Natural killer cell (primary cell): Measurements from ENCODE around the gene TRIM4. TPM values are rescaled to one million over a fixed set of nuclear protein-coding genes. Genes with fewer than 3 reads are reported as not detected.

Experiments used
- ATAC-seq, 3 donors: fragments of 150-1000 bp in 2 of 3; fragments of 200-7000 bp in 1 of 3; cut with Tn5 transposase; 1 replicate in 1 of 3; 2 replicates in 2 of 3; pipeline ENCODE4 v1.10.0; 2021; ENCODE audit warnings: mild to moderate bottlenecking in 2 of 3, moderate library complexity in 2 of 3
- DNase-seq, 2 donors: peaks; one replicate each; pipeline versions ENCODE4 v3.0.0 to v3.0.0-alpha.2; 2013 to 2021; ENCODE audit warnings: mixed read lengths in 1 of 2
- H3K27ac ChIP-seq: one replicate; pipeline ENCODE4 v1.5.1; 2013; ENCODE audit warnings: mild to moderate bottlenecking, low read length
- H3K27me3 ChIP-seq: one replicate; pipeline ENCODE4 v1.6.1; 2013; ENCODE audit warnings: low read length; ENCODE audit not compliant: control insufficient read depth, insufficient read depth
- H3K36me3 ChIP-seq: one replicate; pipeline ENCODE4 v1.6.1; 2013; ENCODE audit warnings: low read length; ENCODE audit not compliant: control insufficient read depth, insufficient read depth
- H3K4me1 ChIP-seq: one replicate; pipeline ENCODE4 v1.6.1; 2013; ENCODE audit warnings: low read length; ENCODE audit not compliant: control insufficient read depth, insufficient read depth
- H3K4me3 ChIP-seq: one replicate; pipeline ENCODE4 v1.5.1; 2013; ENCODE audit warnings: low read length
- H3K9me3 ChIP-seq: one replicate; pipeline ENCODE4 v1.6.1; 2013; ENCODE audit warnings: low read length; ENCODE audit not compliant: control insufficient read depth, insufficient read depth
- H3K27ac Mint-ChIP-seq, 2 donors: one replicate each; pipeline ENCODE4 v1.8.0; 2022; ENCODE audit warnings: mild to moderate bottlenecking in 2 of 2, mixed read lengths in 2 of 2, moderate library complexity in 1 of 2
- H3K27me3 Mint-ChIP-seq, 2 donors: one replicate each; pipeline ENCODE4 v1.8.0; 2022; ENCODE audit warnings: low read depth in 2 of 2, mixed read lengths in 2 of 2
- H3K36me3 Mint-ChIP-seq: one replicate; pipeline ENCODE4 v1.8.0; 2022; ENCODE audit warnings: mixed read lengths
- H3K4me1 Mint-ChIP-seq, 2 donors: one replicate each; pipeline ENCODE4 v1.8.0; 2022; ENCODE audit warnings: mixed read lengths in 2 of 2
- H3K4me3 Mint-ChIP-seq: one replicate; pipeline ENCODE4 v1.8.0; 2022; ENCODE audit warnings: mild to moderate bottlenecking, moderate library complexity, mixed read lengths
- H3K9me3 Mint-ChIP-seq, 2 donors: one replicate each; pipeline ENCODE4 v1.8.0; 2022; ENCODE audit warnings: mixed read lengths in 2 of 2
- WGBS: methylation state at CpG from one replicate; pipeline ENCODE4 v1.1.7; 2013; ENCODE audit warnings: missing lambda C conversion rate; ENCODE audit not compliant: insufficient coverage; 5-methylcytosine and 5-hydroxymethylcytosine counted together
- intact Hi-C: fragments of 100-400 bp; cut with micrococcal nuclease; formaldehyde crosslinking; loops from one replicate; pipeline ENCODE4 v1.14.2; 2022
- total RNA-seq, 4 donors: library from RNA; stranded (reverse); fragments of 120-200 nt in 1 of 4; gene quantifications; one replicate each; pipeline versions ENCODE4 v1.2.3 to v1.2.4, GENCODE V29; 2013 to 2022
- TF ChIP-seq, protein P1 (sequence below): fragments of 200-600 bp; IDR thresholded peaks from one replicate; pipeline ENCODE4 v1.8.0; 2022; ENCODE audit warnings: antibody characterized with exemption

Gene TRIM4
- total RNA-seq, 3 donors from 2014 or later (not counting 1 experiment from before 2014, with no cell fraction given): 16.8 to 28.1 (median 22.4) TPM

DNA sequence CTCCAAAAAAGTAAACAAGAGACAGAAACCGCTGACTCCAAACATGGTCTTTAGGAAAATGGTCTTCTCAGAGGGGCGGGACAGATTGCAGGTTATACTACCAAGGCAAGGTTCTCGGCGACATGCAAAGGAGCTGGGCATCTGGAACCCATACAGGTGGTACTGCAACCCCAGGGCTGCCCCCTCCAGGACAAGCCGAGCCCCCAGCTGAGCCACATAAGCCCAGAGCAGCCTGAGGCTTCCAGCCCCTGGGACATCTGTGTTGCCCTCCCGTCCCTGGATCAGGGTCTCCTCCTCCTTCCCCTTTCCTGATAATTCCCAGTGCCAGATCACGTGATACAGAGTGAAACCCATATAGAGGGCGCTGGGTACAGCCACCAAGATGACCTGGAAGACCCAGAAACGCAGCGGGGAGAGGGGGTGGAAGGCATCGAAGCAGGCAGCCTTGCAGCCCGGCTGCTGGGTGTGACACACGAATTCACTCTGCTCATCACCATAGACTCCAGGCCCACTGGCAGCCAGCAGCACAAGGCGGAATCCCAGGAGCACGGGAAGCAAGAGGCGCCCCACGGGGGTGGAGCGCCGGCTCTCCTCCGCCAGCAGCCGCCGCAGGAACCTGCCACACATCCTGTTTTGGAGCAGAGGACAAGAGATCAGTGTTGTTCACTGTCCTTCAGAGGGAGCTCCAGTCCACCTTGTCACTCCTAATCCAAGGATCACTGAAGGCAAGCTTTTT is 9.8 kb upstream of the TRIM4 start, which contains the start of gene GJC3:
TSS of gene GJC3 (minus strand) at position 627 of the 736 bp plus-strand sequence. CDS start at position 627, 0 bp downstream.
- intact Hi-C loops: no loop called here
- Histone ChIP-seq H3K27me3 (peaks cover 8% of the 10 kb centered on the region), H3K27ac (no peak within 1 kb of the TSS), H3K4me1 (peaks cover 6% of the 10 kb centered on the region), H3K36me3 (no peaks in the 10 kb centered on the region), H3K9me3 (no peaks in the 10 kb centered on the region), H3K4me3 (no peak within 1 kb of the TSS)
- ATAC-seq: peak in 2 of 3 donors; percentile 44 to 57
- no peak within 1 kb of the TSS for H3K27ac Mint-ChIP-seq
- DNase-seq: peak in 1 of 2 donors; percentile 65
- 21% methylated on average over 21 of the region's 22 CpGs for WGBS
- TF ChIP-seq, protein P1, sequence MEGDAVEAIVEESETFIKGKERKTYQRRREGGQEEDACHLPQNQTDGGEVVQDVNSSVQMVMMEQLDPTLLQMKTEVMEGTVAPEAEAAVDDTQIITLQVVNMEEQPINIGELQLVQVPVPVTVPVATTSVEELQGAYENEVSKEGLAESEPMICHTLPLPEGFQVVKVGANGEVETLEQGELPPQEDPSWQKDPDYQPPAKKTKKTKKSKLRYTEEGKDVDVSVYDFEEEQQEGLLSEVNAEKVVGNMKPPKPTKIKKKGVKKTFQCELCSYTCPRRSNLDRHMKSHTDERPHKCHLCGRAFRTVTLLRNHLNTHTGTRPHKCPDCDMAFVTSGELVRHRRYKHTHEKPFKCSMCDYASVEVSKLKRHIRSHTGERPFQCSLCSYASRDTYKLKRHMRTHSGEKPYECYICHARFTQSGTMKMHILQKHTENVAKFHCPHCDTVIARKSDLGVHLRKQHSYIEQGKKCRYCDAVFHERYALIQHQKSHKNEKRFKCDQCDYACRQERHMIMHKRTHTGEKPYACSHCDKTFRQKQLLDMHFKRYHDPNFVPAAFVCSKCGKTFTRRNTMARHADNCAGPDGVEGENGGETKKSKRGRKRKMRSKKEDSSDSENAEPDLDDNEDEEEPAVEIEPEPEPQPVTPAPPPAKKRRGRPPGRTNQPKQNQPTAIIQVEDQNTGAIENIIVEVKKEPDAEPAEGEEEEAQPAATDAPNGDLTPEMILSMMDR: no peak
- no peak within 1 kb of the TSS for H3K4me3 Mint-ChIP-seq
- H3K4me1 Mint-ChIP-seq: peaks cover 0 to 5% of the 10 kb centered on the region in 2 donors
- no peaks in the 10 kb centered on the region for H3K36me3 Mint-ChIP-seq
- peaks cover 49 to 68% of the 10 kb centered on the region in 2 donors for H3K27me3 Mint-ChIP-seq
- no peaks in the 10 kb centered on the region for H3K9me3 Mint-ChIP-seq

DNA sequence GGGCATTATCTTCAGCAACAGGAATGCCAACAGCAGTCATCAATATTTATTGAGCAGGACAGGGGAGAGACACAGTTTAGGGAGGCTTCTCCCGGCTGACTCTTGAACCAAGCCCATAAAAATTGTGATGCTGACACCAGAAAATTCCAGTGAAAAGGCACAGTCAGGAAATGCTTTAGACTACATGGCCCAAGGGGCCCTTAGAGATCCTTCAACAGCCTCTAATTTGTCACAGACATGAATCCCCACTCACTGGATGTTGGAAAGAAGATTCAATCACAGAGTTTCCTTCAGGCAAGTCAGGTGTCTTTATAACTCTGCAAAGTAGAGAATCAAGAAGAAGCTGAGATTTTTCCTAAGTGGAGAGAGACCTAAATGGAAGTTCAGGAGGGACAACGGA is 8.9 kb upstream of the TRIM4 start:
- no peaks in the 10 kb centered on the region for H3K9me3 ChIP-seq
- no peak for ATAC-seq
- H3K4me1 Mint-ChIP-seq: peaks cover 0 to 5% of the 10 kb centered on the region in 2 donors
- H3K4me3 ChIP-seq: no peak overlapping the region
- H3K36me3 ChIP-seq: no peaks in the 10 kb centered on the region
- H3K27me3 ChIP-seq: peaks cover 8% of the 10 kb centered on the region
- WGBS: 91% methylated on average over 2 of the region's 2 CpGs
- TF ChIP-seq, protein P1: no peak
- no peak overlapping the region for H3K4me3 Mint-ChIP-seq
- H3K27ac Mint-ChIP-seq: no peak overlapping the region
- H3K27ac ChIP-seq: no peak overlapping the region
- no peak for DNase-seq
- intact Hi-C loops: no loop called here
- peaks cover 6% of the 10 kb centered on the region for H3K4me1 ChIP-seq
- H3K27me3 Mint-ChIP-seq: peaks cover 45 to 68% of the 10 kb centered on the region in 2 donors
- H3K36me3 Mint-ChIP-seq: no peaks in the 10 kb centered on the region
- H3K9me3 Mint-ChIP-seq: no peaks in the 10 kb centered on the region

DNA sequence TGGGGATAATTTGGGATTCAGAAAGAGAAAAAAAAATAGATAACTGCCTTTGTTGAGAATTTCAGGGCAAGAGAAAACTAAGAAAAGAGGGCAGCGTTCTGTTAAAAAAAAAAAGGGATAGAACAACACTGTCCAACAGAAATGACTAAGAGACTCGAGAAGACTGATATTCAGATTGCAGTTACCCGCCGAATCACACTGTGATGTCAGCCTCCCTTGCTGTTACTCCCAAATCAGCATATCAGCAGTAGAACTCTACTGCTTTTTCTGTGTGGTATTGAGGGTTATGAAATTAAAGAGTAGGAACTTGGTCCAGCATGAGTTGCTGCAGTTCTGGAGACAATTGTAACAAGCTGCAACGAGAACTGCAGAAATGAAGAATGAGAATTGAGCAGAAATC is 8.2 kb upstream of the TRIM4 start:
- DNase-seq (no peak), ATAC-seq (no peak)
- Histone ChIP-seq H3K27ac (no peak overlapping the region), H3K27me3 (peaks cover 8% of the 10 kb centered on the region), H3K4me3 (no peak overlapping the region), H3K4me1 (peaks cover 6% of the 10 kb centered on the region), H3K36me3 (no peaks in the 10 kb centered on the region), H3K9me3 (no peaks in the 10 kb centered on the region)
- intact Hi-C loops: no loop called here
- Mint-ChIP-seq H3K4me1 (peaks cover 0 to 5% of the 10 kb centered on the region in 2 donors), H3K36me3 (no peaks in the 10 kb centered on the region), H3K27ac (no peak overlapping the region), H3K27me3 (peaks cover 44 to 66% of the 10 kb centered on the region in 2 donors), H3K9me3 (no peaks in the 10 kb centered on the region), H3K4me3 (no peak overlapping the region)
- WGBS: 83% methylated on average over 5 of the region's 5 CpGs
- TF ChIP-seq, protein P1: no peak
